Upper lobe of right lung (tissue), 1 donor: ENCODE data around the gene COL24A1. TPM values are rescaled to one million over a fixed set of nuclear protein-coding genes. Genes with fewer than 3 reads are reported as not detected.
"Not testable (repeated sequence)": the region's sequence is repeated elsewhere in the genome, so short reads cannot be mapped to it uniquely, and the experiment has no call there.

Experiments used
- ATAC-seq: fragments of 200-7000 bp; cut with Tn5 transposase; one replicate; pipeline ENCODE4 v1.9.1; 2020; ENCODE audit warnings: mild to moderate bottlenecking, moderate library complexity
- DNase-seq: peaks from one replicate; pipeline ENCODE4 v3.0.0-alpha.2; 2020
- H3K27ac ChIP-seq: fragments of 200-600 bp; one replicate; pipeline ENCODE4 v1.8.0; 2022
- H3K27me3 ChIP-seq: fragments of 200-600 bp; one replicate; pipeline ENCODE4 v1.8.0; 2022; ENCODE audit warnings: mild to moderate bottlenecking
- H3K36me3 ChIP-seq: fragments of 200-600 bp; one replicate; pipeline ENCODE4 v1.8.0; 2022
- H3K4me1 ChIP-seq: fragments of 200-600 bp; one replicate; pipeline ENCODE4 v1.8.0; 2022
- H3K4me3 ChIP-seq: fragments of 200-600 bp; one replicate; pipeline ENCODE4 v1.8.0; 2022; ENCODE audit warnings: mild to moderate bottlenecking
- H3K9me3 ChIP-seq: fragments of 200-600 bp; one replicate; pipeline ENCODE4 v1.8.0; 2022
- CTCF ChIP-seq: fragments of 200-600 bp; IDR thresholded peaks from one replicate; pipeline ENCODE4 v1.8.0; 2022; ENCODE audit warnings: antibody characterized with exemption
- intact Hi-C: fragments of 100-400 bp; cut with DNase I; formaldehyde crosslinking; loops from one replicate; pipeline ENCODE4 v1.11.0; 2022
- total RNA-seq: library from RNA; stranded (reverse); fragmentation: NEBNext Ultra II Directional; extraction: Animal tissue kit (Norgen Biotek cat#: 25700); gene quantifications from one replicate; pipeline ENCODE4 v1.2.1, GENCODE V29; 2021
- donor health status: DM: no; HTN: yes; CAD: no; lungs with severe emphysema.

COL24A1 gene
- total RNA-seq, 1 donor from 2014 or later: 1.6 TPM

DNA sequence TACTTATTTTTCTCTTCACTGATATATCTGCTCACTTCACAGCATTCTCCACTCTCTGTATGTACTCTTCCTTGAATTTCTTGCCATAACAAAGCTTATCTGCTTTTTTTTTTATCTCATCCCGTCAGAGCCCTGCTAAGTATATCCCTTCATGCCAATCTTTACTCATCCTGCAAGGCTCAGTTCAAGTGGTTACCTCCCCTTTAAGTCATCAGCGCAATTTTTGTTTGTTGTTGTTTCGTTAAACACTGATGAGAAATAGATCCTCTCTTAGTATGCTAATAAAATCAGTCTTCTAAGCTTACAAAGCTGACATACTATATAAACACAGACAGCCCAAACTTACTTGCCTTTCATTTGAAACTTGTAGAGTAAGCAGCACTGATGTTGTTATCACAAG, 17.8 kb downstream of the COL24A1 start:
- no peak for TF ChIP-seq CTCF
- no peak for DNase-seq
- H3K4me3 ChIP-seq: no peak overlapping the region
- no peak for ATAC-seq
- intact Hi-C loops: no loop called here
- H3K27me3 ChIP-seq: no peaks in the 10 kb centered on the region
- H3K27ac ChIP-seq: no peak overlapping the region
- no peaks in the 10 kb centered on the region for H3K4me1 ChIP-seq
- H3K36me3 ChIP-seq: no peaks in the 10 kb centered on the region
- H3K9me3 ChIP-seq: no peaks in the 10 kb centered on the region

DNA sequence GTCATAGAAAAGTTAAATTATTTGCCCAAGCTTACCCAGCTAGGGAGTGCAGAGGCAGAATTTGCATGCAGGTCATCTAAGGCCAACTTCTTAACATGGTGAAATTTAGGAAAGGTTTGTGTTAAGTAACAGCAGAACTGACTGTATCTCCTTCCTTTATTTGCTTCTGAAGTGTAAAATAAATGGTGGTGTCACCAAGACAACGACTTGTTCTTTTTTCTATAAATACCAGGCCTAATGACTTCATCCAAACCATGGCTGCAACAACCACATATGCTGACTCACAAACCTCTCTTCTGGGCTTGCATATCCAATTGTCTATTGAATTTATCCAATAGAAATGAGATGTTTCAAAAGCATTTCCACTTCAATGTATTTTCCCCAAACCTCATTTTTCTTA, 19.1 kb downstream of the COL24A1 start:
- peak; percentile 58 for ATAC-seq
- Histone ChIP-seq H3K27me3 (no peaks in the 10 kb centered on the region), H3K9me3 (no peaks in the 10 kb centered on the region), H3K4me1 (no peaks in the 10 kb centered on the region), H3K36me3 (no peaks in the 10 kb centered on the region), H3K27ac (no peak overlapping the region), H3K4me3 (no peak overlapping the region)
- intact Hi-C loops: no loop called here
- DNase-seq: no peak
- TF ChIP-seq CTCF: no peak

- Histone ChIP-seq H3K9me3 (no peaks in the 10 kb centered on the region), H3K36me3 (no peaks in the 10 kb centered on the region), H3K27ac (no peak overlapping the region), H3K4me3 (no peak overlapping the region), H3K27me3 (no peaks in the 10 kb centered on the region), H3K4me1 (no peaks in the 10 kb centered on the region)
- ATAC-seq: no peak
- DNase-seq: no peak
- intact Hi-C loops: no loop called here
- TF ChIP-seq CTCF: no peak
These were observed 37.3 kb downstream of the COL24A1 start for GRCh38 chr1:86119214-86119764.

DNA sequence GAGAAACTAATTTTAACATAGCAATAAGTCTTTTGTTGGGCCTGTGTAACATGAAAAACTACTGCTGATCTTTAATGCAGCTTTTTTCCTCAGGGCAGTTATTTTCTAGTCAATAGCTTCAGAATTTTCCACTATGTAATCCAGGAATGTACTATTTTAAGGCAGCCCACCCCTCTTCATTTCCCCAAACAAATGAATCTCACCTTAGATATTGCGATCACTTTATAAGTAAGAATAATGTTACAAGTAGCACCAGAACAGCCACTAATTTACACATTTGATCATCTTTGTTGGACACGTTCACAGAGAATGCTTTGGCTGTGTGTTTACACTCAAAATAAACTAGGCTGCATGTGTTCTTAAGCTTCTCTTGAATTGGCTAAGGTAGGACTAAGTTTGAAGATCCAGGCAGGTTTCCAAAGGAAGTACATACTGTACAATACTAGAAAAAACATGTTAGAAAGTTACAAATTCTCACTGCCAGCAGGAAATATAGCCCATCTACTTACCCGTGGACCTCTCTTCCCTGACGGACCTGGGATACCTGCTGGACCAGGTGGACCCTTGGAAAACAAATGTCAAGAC, 41.7 kb downstream of the COL24A1 start:
- no peak for TF ChIP-seq CTCF
- H3K9me3 ChIP-seq: no peaks in the 10 kb centered on the region
- DNase-seq: no peak

DNA sequence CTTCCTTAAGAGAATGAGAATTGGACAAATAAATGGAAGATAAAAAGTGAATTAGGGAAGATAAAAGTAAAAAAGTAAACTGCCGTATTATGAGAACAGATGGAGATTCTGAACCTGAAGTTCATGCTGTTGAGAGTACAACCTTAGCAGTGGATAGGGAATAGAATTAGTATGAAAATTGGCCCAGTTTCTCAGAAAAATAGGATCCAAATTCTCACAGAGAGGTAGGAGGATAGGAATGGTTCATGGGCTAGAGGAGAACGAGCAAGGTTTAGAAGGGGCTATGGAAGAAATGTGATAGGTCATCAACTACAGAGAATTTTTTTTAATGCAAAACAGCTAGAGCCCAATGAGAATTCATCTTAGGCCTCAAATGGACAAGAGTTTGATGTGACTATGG, 42.3 kb downstream of the COL24A1 start:
- Histone ChIP-seq H3K9me3 (no peaks in the 10 kb centered on the region), H3K36me3 (no peaks in the 10 kb centered on the region), H3K4me1 (no peaks in the 10 kb centered on the region), H3K4me3 (no peak overlapping the region), H3K27me3 (no peaks in the 10 kb centered on the region), H3K27ac (no peak overlapping the region)
- no peak for DNase-seq
- TF ChIP-seq CTCF: no peak
- no peak for ATAC-seq
- intact Hi-C loops: no loop called here

More for the DNA sequence above, 41.7 kb downstream of the COL24A1 start:
- no peak overlapping the region for H3K4me3 ChIP-seq
- H3K4me1 ChIP-seq: no peaks in the 10 kb centered on the region
- H3K27me3 ChIP-seq: no peaks in the 10 kb centered on the region
- no peaks in the 10 kb centered on the region for H3K36me3 ChIP-seq
- intact Hi-C loops: no loop called here
- no peak overlapping the region for H3K27ac ChIP-seq
- ATAC-seq: no peak

DNA sequence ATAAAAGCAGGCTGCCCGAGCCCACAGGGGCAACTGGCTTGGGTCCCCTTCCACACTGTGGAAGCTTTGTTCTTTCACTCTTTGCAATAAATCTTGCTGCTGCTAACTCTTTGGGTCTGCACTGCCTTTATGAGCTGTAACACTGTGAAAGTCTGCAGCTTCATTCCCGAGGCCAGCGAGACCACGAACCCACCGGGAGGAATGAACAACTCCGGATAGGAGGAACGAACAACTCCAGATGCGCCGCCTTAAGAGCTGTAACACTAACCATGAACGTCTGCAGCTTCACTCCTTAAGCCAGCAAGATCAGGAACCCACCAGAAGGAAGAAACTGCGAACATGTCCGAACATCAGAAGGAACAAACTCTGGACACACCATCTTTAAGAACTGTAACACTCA, 45.0 kb downstream of the COL24A1 start:
- H3K36me3 ChIP-seq, H3K9me3 ChIP-seq, DNase-seq: not testable (repeated sequence)

More for the DNA sequence above, 45.0 kb downstream of the COL24A1 start:
- ATAC-seq, intact Hi-C loops, H3K27ac ChIP-seq, H3K4me1 ChIP-seq, H3K27me3 ChIP-seq, H3K4me3 ChIP-seq: not testable (repeated sequence)
